Right ventricle myocardium superior (tissue), 1 donor: Measurements from ENCODE around the gene FIBP. TPM values are rescaled to one million over a fixed set of nuclear protein-coding genes. Genes with fewer than 3 reads are reported as not detected.

Experiments used
- ATAC-seq: fragments of 200-7000 bp; cut with Tn5 transposase; one replicate; pipeline ENCODE4 v1.9.1; 2020; ENCODE audit warnings: mild to moderate bottlenecking; ENCODE audit not compliant: poor library complexity
- DNase-seq: peaks from one replicate; pipeline ENCODE4 v3.0.0-alpha.2; 2020
- intact Hi-C: fragments of 100-400 bp; cut with DNase I; formaldehyde crosslinking; loops from one replicate; pipeline ENCODE4 v1.11.2; 2022
- total RNA-seq: library from RNA; stranded (reverse); fragmentation: NEBNext Ultra II Directional; extraction: Animal tissue kit (Norgen Biotek cat#: 25700); gene quantifications from one replicate; pipeline ENCODE4 v1.2.1, GENCODE V29; 2021
- donor health status: DM: no; HTN: yes; CAD: no; lungs with severe emphysema.

FIBP gene
- total RNA-seq, 1 donor from 2014 or later: 37.7 TPM

DNA sequence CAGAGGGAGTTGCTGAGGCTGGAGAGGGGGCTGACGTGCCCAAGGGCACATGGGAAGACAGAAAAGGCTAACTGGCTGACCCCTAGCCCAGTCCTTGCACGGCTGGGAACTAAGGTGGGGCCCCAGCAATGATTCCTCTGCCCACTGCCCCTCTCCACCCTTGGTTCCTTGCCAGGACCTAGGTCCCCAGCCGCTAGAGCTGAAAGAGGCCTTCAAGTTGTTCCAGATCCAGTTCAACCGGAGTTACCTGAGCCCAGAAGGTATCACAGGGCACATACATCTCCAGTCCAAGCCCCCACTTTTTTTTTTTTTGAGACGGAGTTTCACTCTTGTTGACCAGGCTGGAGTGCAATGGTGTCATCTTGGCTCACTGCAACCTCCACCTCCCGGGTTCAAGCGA is 8.2 kb downstream of the FIBP start:
- ATAC-seq (no peak), DNase-seq (no peak)
- intact Hi-C loops: no loop called here

DNA sequence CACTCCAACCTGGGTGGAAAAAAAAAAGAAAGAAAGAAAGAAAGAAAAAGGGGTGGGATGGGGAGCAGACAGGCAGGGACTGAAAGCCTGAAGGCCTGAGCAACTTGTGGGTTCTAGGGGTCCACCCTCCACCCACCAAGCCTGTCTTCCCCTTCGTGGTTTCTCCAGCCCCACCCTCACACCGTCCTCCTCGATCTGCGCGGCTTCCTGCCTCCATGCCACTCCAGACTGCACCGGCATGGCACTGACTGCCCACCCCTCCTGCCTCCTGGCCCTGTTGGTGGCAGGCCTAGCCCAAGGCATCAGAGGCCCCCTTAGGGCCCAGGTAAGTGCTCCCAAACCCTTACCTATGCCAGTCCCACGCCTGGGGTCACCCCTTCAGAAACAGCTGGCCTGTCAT is 8.7 kb downstream of the FIBP start, which contains the start of gene CTSW:
Gene CTSW, plus strand, starts transcription at position 221 of the 400 bp plus-strand sequence. Its CDS starts 18 bp downstream, at position 239.
- DNase-seq (no peak), ATAC-seq (no peak)
- intact Hi-C loops: no loop called here

DNA sequence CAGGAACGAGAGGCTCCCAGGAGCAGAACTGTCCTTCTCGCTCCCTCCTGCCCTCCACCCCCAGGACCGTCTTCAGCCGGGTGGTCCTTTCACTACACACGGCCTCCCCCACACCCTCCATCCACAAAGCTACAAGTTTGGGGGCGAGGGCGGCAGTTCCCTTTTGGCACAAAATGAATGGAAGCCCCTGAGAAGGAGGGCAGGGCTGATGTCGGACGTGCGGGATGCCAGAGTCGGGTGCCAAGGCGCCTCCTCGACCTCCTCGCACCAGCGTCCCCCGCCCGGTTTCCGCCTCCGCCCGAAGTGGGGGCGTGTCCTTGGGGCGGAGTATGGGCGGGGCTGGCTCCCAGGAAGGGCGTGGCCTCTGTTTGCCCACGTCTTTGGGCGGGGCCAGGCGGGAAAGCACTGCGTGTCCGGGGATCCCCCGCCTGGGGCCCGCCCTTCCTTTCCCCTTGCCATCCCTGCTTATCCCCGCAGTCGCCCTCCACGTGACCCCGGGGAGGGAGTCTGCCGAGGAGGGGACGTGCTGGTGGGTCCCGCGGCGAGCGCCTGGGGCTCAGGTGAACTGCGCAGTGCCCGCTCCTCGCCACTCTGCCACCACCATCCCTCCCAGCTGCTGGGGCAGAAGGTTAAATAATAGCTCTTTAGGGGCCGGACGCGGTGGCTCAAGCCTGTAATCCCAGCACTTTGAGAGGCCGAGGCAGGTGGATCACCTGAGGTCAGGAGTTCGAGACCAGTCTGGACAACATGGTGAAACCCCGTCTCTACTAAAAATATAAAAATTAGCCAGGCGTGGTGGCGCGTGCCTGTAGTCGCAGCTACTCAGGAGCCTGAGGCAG is 14.7 kb downstream of the FIBP start:
- DNase-seq: peak; percentile 98
- intact Hi-C loops: no loop called here
- ATAC-seq: peak; percentile 96

DNA sequence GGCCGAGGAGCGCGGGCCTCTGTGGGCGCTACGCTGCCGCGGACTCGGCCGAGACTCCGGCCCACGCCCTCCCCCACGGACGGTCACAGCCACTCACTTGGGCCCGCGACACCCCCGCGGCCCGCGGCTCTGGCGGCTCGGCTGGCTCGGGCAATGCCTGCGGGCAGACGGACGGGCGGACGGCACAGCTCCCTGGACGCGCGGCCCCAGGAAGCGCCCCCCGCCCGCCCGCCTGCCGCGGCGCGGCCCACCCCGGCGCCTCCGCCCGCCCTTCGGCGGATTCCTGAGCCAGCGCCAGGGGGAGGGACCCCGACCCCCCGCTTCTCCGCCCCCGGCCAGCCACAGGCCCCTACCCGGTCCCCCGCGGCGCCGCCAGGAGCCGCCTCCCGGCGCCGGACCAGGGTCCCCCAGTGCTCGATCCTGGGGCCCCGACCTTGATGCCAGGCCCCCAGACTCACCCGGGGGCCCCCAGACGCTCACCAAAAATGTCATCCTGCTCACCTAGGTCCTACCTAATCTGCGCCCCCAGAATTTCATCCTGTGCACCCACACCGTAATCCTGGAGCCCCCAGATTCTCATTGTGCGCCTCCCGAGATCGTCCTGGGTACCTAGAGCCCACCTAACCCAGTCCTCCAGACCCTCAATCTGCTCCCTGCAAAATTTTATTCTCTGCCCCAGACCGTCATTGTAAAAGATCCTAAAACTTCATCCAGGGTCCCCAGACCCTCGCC is 15.5 kb downstream of the FIBP start, which contains the start of gene EFEMP2:
Gene EFEMP2, minus strand, starts transcription at position 215 of the 732 bp plus-strand sequence. CDS start 446 bp downstream, outside the sequence.
- intact Hi-C loops: no loop called here
- DNase-seq: peak; percentile 69
- ATAC-seq: peak; percentile 42

DNA sequence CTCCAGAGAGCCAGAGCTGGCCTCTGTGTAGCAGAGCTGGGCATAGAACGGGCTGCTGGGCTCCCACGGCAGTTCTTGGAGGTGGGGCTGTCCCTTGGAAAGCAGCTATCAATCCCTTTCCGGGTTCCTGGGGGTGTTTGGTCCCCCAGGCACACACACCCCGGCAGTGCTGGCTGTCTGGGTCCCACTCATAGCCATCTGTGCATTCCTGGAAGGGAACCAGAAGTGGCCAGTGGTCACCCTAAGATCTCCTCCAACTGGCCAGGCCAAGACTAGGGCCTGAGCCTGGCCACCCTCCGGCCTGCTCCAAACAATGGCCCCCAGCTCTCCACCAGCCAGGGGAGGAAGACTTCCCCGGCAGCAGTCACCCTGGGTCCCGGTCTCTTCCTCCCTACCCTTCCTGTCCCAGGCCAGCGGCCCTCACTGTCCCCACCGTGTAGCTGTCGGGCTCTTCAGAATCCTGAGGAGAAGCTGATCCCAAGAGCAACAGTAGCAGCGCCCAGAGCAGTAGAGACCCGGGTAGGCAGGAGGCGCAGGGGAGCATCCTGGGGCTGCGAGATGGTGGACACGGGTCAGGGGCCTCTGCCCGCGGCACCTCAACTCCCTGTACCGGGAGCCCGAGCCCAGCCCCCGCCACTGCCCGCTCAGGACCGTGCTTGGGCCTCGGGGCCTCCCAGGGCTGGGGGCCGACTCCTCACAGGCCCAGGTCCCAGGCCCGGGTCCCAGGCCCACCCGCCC is 16.3 kb downstream of the FIBP start:
- DNase-seq (peak; percentile 56), ATAC-seq (peak; percentile 9)
- intact Hi-C loops: no loop called here

DNA sequence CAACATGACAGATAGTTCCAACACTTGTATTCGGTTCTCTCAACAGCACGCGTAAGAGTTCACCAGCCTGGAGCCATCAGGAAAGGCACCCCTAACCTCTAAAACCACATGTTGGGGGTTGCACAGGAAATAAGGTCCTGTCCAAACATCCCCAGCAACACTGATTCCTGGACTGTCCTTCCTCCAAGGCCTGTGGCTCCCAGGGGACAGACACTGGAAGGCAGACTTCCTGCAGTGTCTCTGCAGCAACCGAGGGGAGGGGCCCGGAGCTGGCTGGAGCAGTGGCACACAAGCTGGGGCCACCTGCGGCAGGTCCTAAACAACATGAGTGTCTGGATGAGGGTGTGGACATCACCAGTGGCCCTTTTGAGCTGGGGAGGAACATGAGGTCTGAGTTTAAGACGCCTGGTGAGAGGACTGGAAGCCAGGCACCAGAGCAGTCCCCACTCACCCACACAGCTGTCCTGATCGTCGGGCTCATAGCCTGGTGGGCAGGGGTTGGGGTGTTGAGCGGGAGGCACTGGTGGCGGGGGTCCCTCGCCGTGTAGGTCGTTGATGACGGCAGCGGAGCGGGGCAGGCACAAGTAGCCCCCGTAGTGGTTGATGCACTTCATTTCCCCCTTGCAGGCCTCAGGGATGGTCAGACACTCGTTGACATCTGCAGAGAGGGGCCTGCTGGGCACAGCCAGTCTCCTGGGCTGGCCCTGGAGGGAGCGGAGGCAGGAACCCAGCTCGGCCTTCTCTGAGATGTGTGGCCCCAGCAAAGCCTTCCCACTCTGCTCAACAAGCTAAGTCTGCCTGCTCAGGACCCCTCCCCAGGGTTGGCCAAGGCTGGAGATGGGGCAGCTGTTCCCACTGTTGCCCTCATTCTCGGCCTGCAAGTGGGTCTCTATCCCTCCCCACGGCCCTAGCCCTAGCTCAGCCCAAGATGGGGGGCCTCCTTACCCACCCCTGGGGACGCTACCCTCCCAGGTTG is 17.3 kb downstream of the FIBP start:
- DNase-seq (peak; percentile 76), ATAC-seq (no peak)
- intact Hi-C loops: no loop called here

DNA sequence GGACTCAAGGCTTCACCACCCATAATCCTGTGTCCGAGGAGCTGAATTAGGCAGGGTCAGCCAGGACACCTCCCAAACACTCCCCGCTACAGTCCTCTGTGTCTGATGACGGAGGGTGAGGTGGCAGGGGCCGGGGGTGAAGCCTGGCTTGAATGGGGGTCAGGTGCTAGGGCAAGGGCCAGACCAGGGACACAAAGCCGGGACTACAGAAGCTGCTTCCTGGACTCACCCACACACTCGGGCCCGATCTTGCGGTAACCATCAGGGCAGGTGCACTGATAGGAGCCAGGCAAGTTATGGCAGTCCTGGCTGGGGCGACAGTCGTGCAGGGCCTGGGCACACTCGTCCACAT is 18.0 kb downstream of the FIBP start:
- DNase-seq (peak; percentile 37), ATAC-seq (no peak)
- intact Hi-C loops: no loop called here

DNA sequence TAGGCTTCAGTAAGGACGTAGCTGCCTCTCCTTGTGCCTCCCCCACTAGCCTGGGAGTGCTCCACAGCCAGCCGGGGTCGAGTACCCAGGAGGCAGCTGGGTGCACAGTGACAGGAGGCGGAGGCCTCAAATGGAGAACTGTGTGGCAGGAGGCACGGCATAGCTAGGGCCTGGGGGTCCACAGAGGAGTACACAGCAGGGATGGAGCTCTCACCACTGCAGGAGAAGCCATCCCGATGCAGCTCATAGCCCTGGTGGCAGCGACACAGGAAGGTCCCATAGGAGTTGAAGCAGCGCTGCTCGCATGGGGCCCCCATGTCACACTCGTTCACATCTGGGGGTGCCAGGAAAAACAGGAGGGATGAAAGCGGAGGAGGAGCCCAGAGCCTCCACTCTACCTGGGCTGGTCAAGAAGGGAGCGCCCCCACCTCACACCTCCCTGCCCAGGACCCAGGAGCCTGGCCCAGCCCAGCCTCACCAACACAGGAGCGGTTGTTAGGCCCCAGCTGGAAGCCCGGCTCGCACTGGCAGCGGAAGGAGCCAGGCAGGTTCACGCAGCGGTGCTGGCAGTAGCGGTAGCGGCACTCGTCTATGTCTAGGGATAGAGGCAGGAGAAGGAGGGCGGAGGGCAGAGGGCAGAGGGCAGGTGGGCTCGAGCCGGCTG is 18.5 kb downstream of the FIBP start:
- DNase-seq (peak; percentile 42), ATAC-seq (no peak)
- intact Hi-C loops: no loop called here

DNA sequence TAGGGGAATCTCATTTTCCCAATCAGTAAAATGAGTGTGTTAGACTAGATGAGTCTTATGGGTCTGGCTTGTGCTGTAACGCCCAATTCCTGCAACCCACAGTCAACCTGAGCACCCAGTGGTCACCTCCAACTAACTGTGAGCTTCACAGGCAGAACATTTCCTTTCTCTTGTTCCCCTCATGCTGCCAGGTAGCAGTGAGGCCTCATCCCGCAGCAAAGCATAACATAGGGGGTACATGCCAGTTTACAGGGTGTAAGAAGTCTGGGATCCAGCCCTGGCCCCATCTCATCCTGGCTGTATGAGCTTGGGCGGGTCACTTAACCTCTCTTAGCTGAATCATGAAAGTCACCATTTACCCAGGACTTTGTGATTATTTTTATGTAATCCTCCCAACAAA is 19.4 kb downstream of the FIBP start:
- ATAC-seq (no peak), DNase-seq (no peak)
- intact Hi-C loops: no loop called here

DNA sequence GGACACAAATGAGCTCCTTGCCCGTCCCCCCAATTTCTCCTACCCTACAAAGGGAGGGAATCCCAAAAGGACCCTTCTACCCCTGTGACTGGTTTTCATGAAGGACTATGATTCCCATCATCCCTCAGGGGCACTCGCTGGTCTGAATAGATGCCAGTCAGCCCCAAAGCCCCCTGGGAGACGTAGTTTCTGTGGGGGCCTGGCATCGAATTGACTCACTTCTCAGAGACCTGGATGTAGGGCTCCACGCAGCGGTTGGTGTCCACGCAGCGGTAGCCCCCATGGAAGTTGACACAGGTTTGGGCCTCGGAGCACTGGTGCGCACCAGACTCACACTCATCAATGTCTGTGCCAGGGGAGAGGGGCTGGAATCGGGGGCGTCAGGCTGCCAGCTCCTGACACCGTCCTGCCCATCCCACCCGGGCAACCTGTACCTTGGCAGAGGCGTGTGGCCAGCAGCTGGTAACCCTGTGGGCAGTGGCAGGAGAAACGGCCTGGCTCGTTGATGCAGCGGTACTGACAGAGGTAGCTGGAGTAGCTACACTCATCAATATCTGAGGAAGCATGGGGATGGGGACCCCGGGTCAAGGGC is 20.1 kb downstream of the FIBP start:
- intact Hi-C loops: no loop called here
- ATAC-seq (no peak), DNase-seq (peak; percentile 40)

DNA sequence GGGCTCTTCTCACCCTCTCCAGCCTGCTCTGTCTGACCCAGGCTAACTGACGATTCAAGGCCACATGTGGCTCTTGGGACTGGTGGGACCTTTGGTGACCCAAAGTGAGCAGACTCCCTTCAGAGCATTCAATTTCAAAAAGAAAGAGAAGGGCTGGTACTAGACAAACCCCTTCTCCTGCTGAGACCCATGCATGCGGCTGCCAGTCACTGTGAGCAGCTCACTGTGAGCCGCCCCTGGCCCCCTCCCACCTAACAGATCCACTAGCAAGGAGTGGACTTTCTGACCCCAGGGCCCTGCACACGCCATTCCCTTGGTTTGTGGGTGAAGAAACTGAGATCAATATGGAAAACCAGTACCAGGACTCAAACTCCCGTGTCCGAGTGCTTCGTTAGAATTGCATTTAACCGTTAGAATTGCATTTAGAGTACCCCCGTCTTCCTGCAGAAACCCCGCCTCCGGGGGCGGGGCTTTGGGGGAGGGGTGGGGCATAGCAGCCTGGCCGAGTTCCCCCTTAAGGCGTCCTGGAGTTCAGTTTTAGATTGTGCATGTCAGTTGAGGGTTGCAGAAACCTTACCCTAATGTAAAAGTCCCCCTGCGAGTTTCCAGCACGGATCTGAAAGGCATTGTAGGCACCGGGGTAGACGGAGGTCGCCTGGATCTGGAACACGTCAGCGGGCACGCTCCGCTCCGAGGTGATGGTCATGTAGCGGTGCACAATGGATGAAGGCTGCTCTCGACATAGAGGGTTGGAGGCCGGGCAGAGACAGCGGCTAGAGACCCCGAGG is 20.8 kb downstream of the FIBP start:
- DNase-seq: peak; percentile 56
- intact Hi-C loops: no loop called here
- no peak for ATAC-seq

DNA sequence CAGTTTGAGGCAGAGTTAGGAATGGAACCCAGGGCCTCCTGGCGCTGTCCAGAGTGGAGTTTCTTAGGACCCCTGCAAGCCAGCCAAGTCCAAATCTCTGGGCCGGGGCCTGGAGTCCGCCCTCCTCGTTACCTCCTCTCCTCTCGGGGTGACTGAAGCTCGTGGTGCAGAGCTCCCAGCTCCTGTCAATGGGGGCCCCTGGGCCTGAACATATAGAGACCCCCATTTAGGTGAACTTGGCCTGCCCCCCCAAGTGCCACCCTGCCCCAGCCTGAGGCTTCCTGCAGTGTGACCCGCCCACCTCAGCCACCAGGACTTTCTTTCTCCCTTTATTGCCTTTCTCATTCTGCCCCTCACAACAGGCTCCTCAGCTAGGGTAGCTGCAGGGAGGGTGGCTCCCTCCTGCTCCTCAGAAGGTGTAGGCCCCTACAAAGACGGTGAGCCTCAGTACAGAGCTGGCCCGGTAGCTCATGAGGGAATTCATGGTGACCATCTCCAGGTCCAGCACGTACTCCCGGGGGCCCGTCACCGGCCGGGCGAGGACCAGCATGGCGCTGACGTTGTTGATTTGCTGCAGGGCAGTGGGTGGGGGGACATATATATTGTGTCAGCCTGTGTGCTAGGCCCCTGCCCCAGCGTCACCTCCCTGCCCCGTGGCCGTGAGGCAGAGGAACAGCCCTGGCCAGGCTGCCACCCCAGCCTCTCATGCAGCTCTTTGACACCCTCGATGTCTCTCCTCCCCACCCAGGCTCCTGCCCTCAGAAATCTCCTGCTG is 21.6 kb downstream of the FIBP start:
- intact Hi-C loops: no loop called here
- ATAC-seq: no peak

DNA sequence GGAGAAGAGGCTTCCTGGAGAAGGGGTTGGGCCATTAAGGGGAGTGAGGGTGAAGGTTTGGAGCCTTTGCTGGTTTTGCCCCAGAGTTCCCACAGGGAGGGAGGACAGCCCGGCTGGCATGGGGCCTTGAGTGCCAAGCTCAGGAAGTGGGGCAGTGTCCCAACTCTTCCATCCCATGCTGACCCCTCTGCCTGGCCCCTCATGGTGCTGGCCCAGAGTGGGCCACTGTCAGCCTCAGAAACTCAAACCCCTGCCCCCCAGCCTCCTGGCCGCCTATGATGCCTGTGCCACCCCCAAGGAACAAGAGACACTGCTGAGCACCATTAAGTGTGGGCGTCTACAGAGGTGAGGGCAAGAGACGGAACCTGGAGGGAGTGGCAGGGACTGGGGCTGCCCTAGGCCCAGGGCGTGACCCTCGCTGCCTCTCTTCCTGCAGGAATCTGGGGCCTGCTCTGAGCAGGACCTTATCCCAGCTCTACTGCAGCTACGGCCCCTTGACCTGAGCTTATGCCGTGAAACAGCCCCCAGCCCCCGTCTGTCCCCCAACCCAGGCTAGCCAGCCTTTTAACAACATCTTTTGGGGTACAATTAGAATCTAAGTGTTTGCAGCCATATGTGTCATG is 22.6 kb downstream of the FIBP start:
- intact Hi-C loops: no loop called here
- ATAC-seq (no peak), DNase-seq (peak; percentile 32)

More for the DNA sequence above, 21.6 kb downstream of the FIBP start:
- DNase-seq: peak; percentile 41

DNA sequence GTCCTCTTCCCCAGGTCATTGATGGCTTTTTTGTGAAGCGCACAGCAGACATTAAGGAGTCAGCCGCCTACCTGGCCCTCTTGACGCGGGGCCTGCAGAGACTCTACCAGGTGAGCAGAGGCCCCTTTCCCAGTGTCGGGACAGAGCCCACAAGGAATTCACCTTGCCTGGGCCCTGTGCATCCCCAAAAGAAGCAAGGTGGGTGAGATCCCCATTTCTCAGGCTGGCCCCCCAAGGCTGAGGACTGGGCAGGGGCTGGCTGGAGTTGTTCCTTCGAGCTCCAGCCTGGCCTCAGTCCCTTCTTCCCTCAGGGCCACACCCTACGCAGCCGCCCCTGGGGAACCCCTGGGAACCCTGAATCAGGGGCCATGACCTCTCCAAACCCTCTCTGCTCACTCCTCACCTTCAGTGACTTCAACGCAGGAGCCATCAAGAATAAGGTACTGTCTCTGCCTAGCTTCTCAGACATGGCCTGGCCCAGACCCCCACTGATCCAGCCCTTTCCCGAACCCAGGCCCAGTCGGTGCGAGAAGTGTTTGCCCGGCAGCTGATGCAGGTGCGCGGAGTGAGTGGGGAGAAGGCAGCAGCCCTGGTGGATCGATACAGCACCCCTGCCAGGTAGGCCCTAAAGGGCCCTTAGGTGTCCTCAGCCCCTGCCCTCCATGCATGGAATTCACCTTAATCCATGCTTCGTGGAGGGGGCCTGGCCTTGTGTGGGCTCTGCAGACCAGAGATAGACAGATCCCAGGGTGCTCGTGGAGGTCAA is 23.4 kb downstream of the FIBP start:
- ATAC-seq: no peak
- intact Hi-C loops: no loop called here
- DNase-seq: peak; percentile 23
